Measurements from ENCODE around the gene RASA3.

DNA sequence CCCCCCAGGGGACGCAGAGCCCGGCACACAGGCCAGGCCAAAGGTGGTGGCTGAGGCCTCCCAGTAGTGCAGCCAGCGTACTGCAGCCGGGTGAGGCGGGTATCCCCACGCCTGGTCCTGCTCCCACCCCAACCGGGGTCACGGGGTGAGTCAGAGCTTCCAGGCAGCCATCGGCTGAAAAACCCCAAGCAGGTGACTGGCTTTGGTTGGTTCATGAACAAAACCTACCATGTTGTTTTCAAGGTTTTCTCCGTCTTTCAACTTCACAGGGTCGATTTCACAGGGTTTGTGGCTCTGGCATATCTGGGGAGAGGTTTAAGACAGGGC, 116.5 kb downstream of the RASA3 start:
- TF ChIP-seq, protein P1, sequence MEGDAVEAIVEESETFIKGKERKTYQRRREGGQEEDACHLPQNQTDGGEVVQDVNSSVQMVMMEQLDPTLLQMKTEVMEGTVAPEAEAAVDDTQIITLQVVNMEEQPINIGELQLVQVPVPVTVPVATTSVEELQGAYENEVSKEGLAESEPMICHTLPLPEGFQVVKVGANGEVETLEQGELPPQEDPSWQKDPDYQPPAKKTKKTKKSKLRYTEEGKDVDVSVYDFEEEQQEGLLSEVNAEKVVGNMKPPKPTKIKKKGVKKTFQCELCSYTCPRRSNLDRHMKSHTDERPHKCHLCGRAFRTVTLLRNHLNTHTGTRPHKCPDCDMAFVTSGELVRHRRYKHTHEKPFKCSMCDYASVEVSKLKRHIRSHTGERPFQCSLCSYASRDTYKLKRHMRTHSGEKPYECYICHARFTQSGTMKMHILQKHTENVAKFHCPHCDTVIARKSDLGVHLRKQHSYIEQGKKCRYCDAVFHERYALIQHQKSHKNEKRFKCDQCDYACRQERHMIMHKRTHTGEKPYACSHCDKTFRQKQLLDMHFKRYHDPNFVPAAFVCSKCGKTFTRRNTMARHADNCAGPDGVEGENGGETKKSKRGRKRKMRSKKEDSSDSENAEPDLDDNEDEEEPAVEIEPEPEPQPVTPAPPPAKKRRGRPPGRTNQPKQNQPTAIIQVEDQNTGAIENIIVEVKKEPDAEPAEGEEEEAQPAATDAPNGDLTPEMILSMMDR (IDR thresholded peaks at IDR 0.05), result no peak
- TF ChIP-seq POLR2AphosphoS5 (IDR thresholded peaks at IDR 0.05), result no peak
- TF ChIP-seq POLR2A (IDR thresholded peaks at IDR 0.05), result no peak
- TF ChIP-seq EP300 (IDR thresholded peaks at IDR 0.05), result no peak

Measured in sigmoid colon (tissue), 4 donors.